HUES6 (cell line): ENCODE data around the gene SLC4A9.

Experiments
- H3K27ac ChIP-seq: 2 replicates; pipeline ENCODE4 v1.7.0; 2013; ENCODE audit warnings: low read depth, mild to moderate bottlenecking, low read length, inconsistent platforms
- H3K27me3 ChIP-seq: 2 replicates; pipeline ENCODE4 v1.6.1; 2013; ENCODE audit warnings: low read length; ENCODE audit not compliant: control insufficient read depth, insufficient read depth
- H3K36me3 ChIP-seq: 2 replicates; pipeline ENCODE4 v1.6.1; 2013; ENCODE audit warnings: low read length; ENCODE audit not compliant: control insufficient read depth, insufficient read depth
- H3K4me1 ChIP-seq: 2 replicates; pipeline ENCODE4 v1.6.1; 2013; ENCODE audit warnings: low read length; ENCODE audit not compliant: control insufficient read depth, insufficient read depth
- H3K4me3 ChIP-seq: 2 replicates; pipeline ENCODE4 v1.5.1; 2013; ENCODE audit warnings: low read depth, low read length
- H3K9ac ChIP-seq: one replicate; pipeline ENCODE4 v1.6.1; 2013; ENCODE audit warnings: mild to moderate bottlenecking, low read length
- H3K9me3 ChIP-seq: 2 replicates; pipeline ENCODE4 v1.6.1; 2013; ENCODE audit warnings: low read depth, low read length; ENCODE audit not compliant: control insufficient read depth, insufficient read depth

Gene SLC4A9

GRCh38 chr5:140362311-140362710, 2.3 kb downstream of the SLC4A9 start:
- no peaks in the 10 kb centered on the region for H3K9me3 ChIP-seq
- H3K4me3 ChIP-seq: no peak overlapping the region
- no peak overlapping the region for H3K9ac ChIP-seq
- H3K27me3 ChIP-seq: peaks cover 15% of the 10 kb centered on the region
- H3K36me3 ChIP-seq: no peaks in the 10 kb centered on the region
- H3K4me1 ChIP-seq: peaks cover 11% of the 10 kb centered on the region
- no peak overlapping the region for H3K27ac ChIP-seq

GRCh38 chr5:140362875-140363630, 3.1 kb downstream of the SLC4A9 start:
- Histone ChIP-seq H3K9me3 (no peaks in the 10 kb centered on the region), H3K9ac (peak overlapping the region; percentile 48), H3K4me3 (peak overlapping the region; percentile 69), H3K4me1 (peaks cover 8% of the 10 kb centered on the region), H3K27me3 (peaks cover 15% of the 10 kb centered on the region), H3K27ac (no peak overlapping the region), H3K36me3 (no peaks in the 10 kb centered on the region)

DNA sequence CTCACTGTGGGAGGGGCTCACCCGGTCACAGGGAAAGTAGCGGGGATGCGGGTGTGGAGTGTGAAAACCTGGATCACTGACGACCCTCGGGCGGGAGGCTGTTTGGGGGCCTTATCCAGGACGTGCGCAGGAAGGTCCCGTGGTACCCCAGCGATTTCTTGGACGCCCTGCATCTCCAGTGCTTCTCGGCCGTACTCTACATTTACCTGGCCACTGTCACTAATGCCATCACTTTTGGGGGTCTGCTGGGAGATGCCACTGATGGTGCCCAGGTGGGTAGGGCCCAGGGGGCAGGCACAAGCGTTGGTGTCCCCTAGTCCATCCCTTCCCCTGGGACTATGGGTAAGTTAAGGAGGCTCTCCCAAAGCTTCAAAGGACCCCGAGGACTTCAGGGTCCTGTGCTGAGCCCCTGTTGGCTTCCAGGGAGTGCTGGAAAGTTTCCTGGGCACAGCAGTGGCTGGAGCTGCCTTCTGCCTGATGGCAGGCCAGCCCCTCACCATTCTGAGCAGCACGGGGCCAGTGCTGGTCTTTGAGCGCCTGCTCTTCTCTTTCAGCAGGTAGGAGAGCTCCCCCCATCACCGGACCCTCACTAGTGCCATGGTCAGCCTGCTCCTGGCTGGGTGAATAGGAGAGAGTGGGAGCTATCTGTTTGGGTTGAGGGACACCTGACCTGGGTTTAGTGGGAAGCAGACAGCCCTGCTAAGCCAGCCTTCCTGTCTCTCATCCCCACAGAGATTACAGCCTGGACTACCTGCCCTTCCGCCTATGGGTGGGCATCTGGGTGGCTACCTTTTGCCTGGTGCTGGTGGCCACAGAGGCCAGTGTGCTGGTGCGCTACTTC, 3.9 kb downstream of the SLC4A9 start:
- H3K27ac ChIP-seq: no peak overlapping the region
- peak overlapping the region; percentile 48 for H3K9ac ChIP-seq
- no peaks in the 10 kb centered on the region for H3K9me3 ChIP-seq
- H3K27me3 ChIP-seq: peaks cover 15% of the 10 kb centered on the region
- peak overlapping the region; percentile 69 for H3K4me3 ChIP-seq
- no peaks in the 10 kb centered on the region for H3K36me3 ChIP-seq
- peaks cover 4% of the 10 kb centered on the region for H3K4me1 ChIP-seq

DNA sequence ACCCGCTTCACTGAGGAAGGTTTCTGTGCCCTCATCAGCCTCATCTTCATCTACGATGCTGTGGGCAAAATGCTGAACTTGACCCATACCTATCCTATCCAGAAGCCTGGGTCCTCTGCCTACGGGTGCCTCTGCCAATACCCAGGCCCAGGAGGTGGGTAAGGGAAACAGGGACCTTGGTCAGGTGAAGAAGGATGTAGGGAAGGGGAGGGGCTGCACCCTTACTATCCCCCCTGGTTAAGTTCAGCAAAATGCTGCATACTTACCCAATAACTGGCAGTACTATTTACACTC, 4.4 kb downstream of the SLC4A9 start:
- no peaks in the 10 kb centered on the region for H3K9me3 ChIP-seq
- no peak overlapping the region for H3K9ac ChIP-seq
- H3K27ac ChIP-seq: no peak overlapping the region
- peaks cover 15% of the 10 kb centered on the region for H3K27me3 ChIP-seq
- no peak overlapping the region for H3K4me3 ChIP-seq
- peaks cover 4% of the 10 kb centered on the region for H3K4me1 ChIP-seq
- no peaks in the 10 kb centered on the region for H3K36me3 ChIP-seq

GRCh38 chr5:140365282-140365681, 5.3 kb downstream of the SLC4A9 start:
- Histone ChIP-seq H3K27ac (no peak overlapping the region), H3K27me3 (peaks cover 15% of the 10 kb centered on the region), H3K9ac (no peak overlapping the region), H3K9me3 (no peaks in the 10 kb centered on the region), H3K4me1 (peaks cover 4% of the 10 kb centered on the region), H3K36me3 (no peaks in the 10 kb centered on the region), H3K4me3 (no peak overlapping the region)

- H3K27me3 ChIP-seq: peaks cover 15% of the 10 kb centered on the region
- no peak overlapping the region for H3K9ac ChIP-seq
- H3K4me1 ChIP-seq: peaks cover 4% of the 10 kb centered on the region
- no peaks in the 10 kb centered on the region for H3K36me3 ChIP-seq
- H3K27ac ChIP-seq: no peak overlapping the region
- H3K4me3 ChIP-seq: no peak overlapping the region
- H3K9me3 ChIP-seq: no peaks in the 10 kb centered on the region
These were observed 5.9 kb downstream of the SLC4A9 start for GRCh38 chr5:140365941-140366340.

DNA sequence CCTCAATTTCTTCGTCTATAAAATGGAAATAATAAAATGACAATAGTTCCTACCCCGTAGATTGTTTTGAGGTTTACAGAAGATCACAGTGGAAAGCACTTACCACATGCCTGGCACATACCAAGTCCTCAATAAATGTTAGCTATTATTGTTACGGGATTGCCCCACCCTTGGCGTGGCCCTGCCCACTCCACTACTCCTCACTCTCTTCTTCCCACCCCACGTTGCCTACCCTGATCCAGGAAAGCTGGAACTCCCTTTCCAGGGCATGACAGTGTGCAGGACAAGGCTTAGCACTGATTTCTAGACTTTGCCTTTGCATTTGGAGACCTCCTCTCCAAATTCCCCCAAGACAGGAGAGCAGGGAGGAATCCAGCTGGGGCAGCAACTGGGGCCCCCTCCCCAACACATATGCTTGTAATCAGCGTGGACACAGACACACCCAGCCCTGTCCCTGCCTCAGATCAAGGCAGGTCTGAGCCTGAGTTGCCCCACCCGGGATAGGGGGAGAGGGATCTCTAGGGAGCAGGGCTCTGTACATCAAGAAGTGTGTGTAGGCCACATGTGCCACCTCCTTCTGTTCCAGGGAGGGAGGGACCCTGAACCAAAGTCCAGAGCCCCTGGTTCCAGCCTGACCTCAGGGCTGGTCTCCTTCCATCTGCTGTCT, 6.7 kb downstream of the SLC4A9 start:
- Histone ChIP-seq H3K27me3 (peaks cover 15% of the 10 kb centered on the region), H3K4me3 (no peak overlapping the region), H3K27ac (no peak overlapping the region), H3K4me1 (peaks cover 4% of the 10 kb centered on the region), H3K9ac (no peak overlapping the region), H3K36me3 (no peaks in the 10 kb centered on the region), H3K9me3 (no peaks in the 10 kb centered on the region)

GRCh38 chr5:140367256-140368013, 7.4 kb downstream of the SLC4A9 start:
- Histone ChIP-seq H3K4me3 (no peak overlapping the region), H3K9me3 (no peaks in the 10 kb centered on the region), H3K27me3 (peaks cover 15% of the 10 kb centered on the region), H3K9ac (no peak overlapping the region), H3K27ac (no peak overlapping the region), H3K36me3 (no peaks in the 10 kb centered on the region), H3K4me1 (peaks cover 4% of the 10 kb centered on the region)

- peaks cover 4% of the 10 kb centered on the region for H3K4me1 ChIP-seq
- H3K27ac ChIP-seq: no peak overlapping the region
- H3K36me3 ChIP-seq: no peaks in the 10 kb centered on the region
- no peaks in the 10 kb centered on the region for H3K9me3 ChIP-seq
- no peaks in the 10 kb centered on the region for H3K27me3 ChIP-seq
- H3K9ac ChIP-seq: no peak overlapping the region
- no peak overlapping the region for H3K4me3 ChIP-seq
These were observed 11.6 kb downstream of the SLC4A9 start for GRCh38 chr5:140371356-140372151.

DNA sequence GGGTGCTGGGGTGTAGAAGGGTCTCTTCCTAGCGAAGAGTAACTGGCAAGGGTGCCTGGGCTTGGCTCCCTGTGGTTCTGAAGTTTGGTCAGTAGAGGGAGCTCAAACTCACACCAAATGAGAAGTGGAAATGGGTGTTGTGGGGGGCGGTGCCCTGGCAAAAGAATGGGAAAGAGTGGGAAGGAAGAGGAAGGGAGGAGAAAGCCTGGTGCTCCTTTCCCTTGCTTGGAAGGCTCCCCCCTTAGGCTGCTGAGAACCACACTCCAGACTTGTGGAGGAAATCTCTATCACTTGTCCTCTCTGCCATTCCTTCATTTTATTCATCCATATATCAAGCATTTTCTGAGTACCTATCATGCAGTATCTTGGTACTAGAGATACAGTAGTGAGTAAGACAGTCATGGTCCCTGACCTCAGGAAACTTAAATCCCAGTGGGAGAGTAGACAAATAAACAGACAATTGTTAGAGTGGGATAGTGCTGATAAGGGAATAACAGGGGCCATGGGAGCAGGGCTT, 13.0 kb downstream of the SLC4A9 start:
- H3K27me3 ChIP-seq: no peaks in the 10 kb centered on the region
- no peak overlapping the region for H3K4me3 ChIP-seq
- no peak overlapping the region for H3K27ac ChIP-seq
- H3K9me3 ChIP-seq: no peaks in the 10 kb centered on the region
- H3K9ac ChIP-seq: no peak overlapping the region
- peaks cover 4% of the 10 kb centered on the region for H3K4me1 ChIP-seq
- no peaks in the 10 kb centered on the region for H3K36me3 ChIP-seq
